IMR-90 (cell line): ENCODE results near the gene KDM2B. TPM values are rescaled to one million over a fixed set of nuclear protein-coding genes. Genes with fewer than 3 reads are reported as not detected.

Experiments used
- ATAC-seq: fragments of 200-7000 bp; cut with Tn5 transposase; 2 replicates; pipeline ENCODE4 v1.9.1; 2020; ENCODE audit warnings: low read depth, mild to moderate bottlenecking, moderate library complexity
- BruUV-seq: library from RNA; stranded (reverse); fragments of 400-500 nt; replicated peaks from 2 replicates; lab custom pipeline; 2021; lab: Mats Ljungman, UMichigan
- CTCF ChIA-PET: fragments of 300-600 bp; formaldehyde crosslinking; extraction: SDS; loops from one replicate; lab custom pipeline; 2021; ENCODE audit warnings: antibody characterized with exemption; lab: Yijun Ruan, JAX
- POLR2A ChIA-PET: fragments of 300-600 bp; sonication (Branson Sonifier 250); formaldehyde crosslinking; loops from one replicate; lab custom pipeline; 2022; ENCODE audit warnings: antibody characterized with exemption; ENCODE audit not compliant: unreplicated experiment; lab: Charles Lee
- DNase-seq: peaks from one replicate; pipeline ENCODE4 v3.0.0; 2013
- H2AFZ ChIP-seq: replicated peaks from 2 replicates; pipeline ENCODE3; 2013; ENCODE audit warnings: low read length, mild to moderate bottlenecking; ENCODE audit not compliant: poor library complexity
- H2AK5ac ChIP-seq: 2 replicates; pipeline ENCODE4 v1.6.1; 2013; ENCODE audit warnings: low read depth, low read length, inconsistent platforms
- H2AK9ac ChIP-seq: replicated peaks from 2 replicates; pipeline ENCODE3; 2013; ENCODE audit warnings: mild to moderate bottlenecking, low read depth, low read length, moderate library complexity; ENCODE audit not compliant: poor library complexity
- H2BK120ac ChIP-seq: 2 replicates; pipeline ENCODE4 v1.6.1; 2013; ENCODE audit warnings: low read depth, low read length, inconsistent platforms
- H2BK15ac ChIP-seq: 3 replicates; pipeline ENCODE4 v1.6.1; 2013; ENCODE audit warnings: low read depth, low read length, inconsistent platforms
- H2BK20ac ChIP-seq: 2 replicates; pipeline ENCODE4 v1.6.1; 2013; ENCODE audit warnings: low read depth, mild to moderate bottlenecking, inconsistent platforms, low read length, moderate library complexity
- H2BK5ac ChIP-seq: 2 replicates; pipeline ENCODE4 v1.6.1; 2013; ENCODE audit warnings: mild to moderate bottlenecking, low read depth, low read length, inconsistent platforms; ENCODE audit not compliant: poor library complexity, severe bottlenecking
- H3K14ac ChIP-seq: replicated peaks from 2 replicates; pipeline ENCODE4 v1.6.1; 2013; ENCODE audit warnings: low read depth, low read length, inconsistent platforms
- H3K18ac ChIP-seq: 2 replicates; pipeline ENCODE4 v1.6.1; 2013; ENCODE audit warnings: low read depth, low read length, control low read depth
- H3K23ac ChIP-seq: 2 replicates; pipeline ENCODE4 v1.6.1; 2013; ENCODE audit warnings: low read depth, low read length, inconsistent platforms
- H3K27ac ChIP-seq: 2 replicates; pipeline ENCODE4 v1.5.1; 2013; ENCODE audit warnings: mild to moderate bottlenecking, control low read depth, low read length; ENCODE audit not compliant: insufficient read depth
- H3K27me3 ChIP-seq: 2 replicates; pipeline ENCODE4 v1.6.1; 2013; ENCODE audit warnings: low read length; ENCODE audit not compliant: control insufficient read depth, insufficient read depth
- H3K36me3 ChIP-seq: 2 replicates; pipeline ENCODE4 v1.6.1; 2013; ENCODE audit warnings: low read length, mixed read lengths; ENCODE audit not compliant: control insufficient read depth, insufficient read depth
- H3K4ac ChIP-seq: 2 replicates; pipeline ENCODE4 v1.6.1; 2013; ENCODE audit warnings: low read depth, low read length, inconsistent platforms
- H3K4me1 ChIP-seq: 2 replicates; pipeline ENCODE4 v1.6.1; 2013; ENCODE audit warnings: low read length, mixed read lengths; ENCODE audit not compliant: control insufficient read depth, insufficient read depth
- H3K4me2 ChIP-seq: 2 replicates; pipeline ENCODE4 v1.6.1; 2013; ENCODE audit warnings: low read depth, mild to moderate bottlenecking, control low read depth, low read length, moderate library complexity
- H3K4me3 ChIP-seq: 2 replicates; pipeline ENCODE4 v1.5.1; 2013; ENCODE audit warnings: low read depth, mild to moderate bottlenecking, control low read depth, low read length, moderate library complexity; ENCODE audit not compliant: insufficient read depth
- H3K56ac ChIP-seq: 2 replicates; pipeline ENCODE4 v1.6.1; 2013; ENCODE audit warnings: low read length, inconsistent platforms; ENCODE audit not compliant: insufficient read depth; ENCODE audit errors: extremely low read depth
- H3K79me1 ChIP-seq, 2 experiments: 2 replicates each; pipeline ENCODE4 v1.6.1; 2013; ENCODE audit warnings: low read length in 2 of 2, inconsistent platforms in 1 of 2, low read depth in 1 of 2
- H3K9ac ChIP-seq: 2 replicates; pipeline ENCODE4 v1.6.1; 2013; ENCODE audit warnings: low read depth, low read length, control low read depth
- H3K9me1 ChIP-seq: 2 replicates; pipeline ENCODE4 v1.6.1; 2013; ENCODE audit warnings: low read length, inconsistent platforms; ENCODE audit not compliant: insufficient read depth
- H3K9me3 ChIP-seq: 2 replicates; pipeline ENCODE4 v1.6.1; 2013; ENCODE audit warnings: low read length; ENCODE audit not compliant: control insufficient read depth, insufficient read depth
- H4K20me1 ChIP-seq: 2 replicates; pipeline ENCODE4 v1.6.1; 2013; ENCODE audit warnings: low read length, inconsistent platforms; ENCODE audit not compliant: insufficient read depth
- H4K5ac ChIP-seq: 2 replicates; pipeline ENCODE4 v1.6.1; 2013; ENCODE audit warnings: mild to moderate bottlenecking, low read depth, low read length, control low read depth
- H4K8ac ChIP-seq, 2 experiments: 2 replicates each; pipeline ENCODE4 v1.6.1; 2013; ENCODE audit warnings: low read depth in 2 of 2, low read length in 2 of 2, control low read depth in 1 of 2, inconsistent platforms in 1 of 2
- H4K91ac ChIP-seq: 2 replicates; pipeline ENCODE4 v1.6.1; 2013; ENCODE audit warnings: low read depth, low read length, inconsistent platforms; ENCODE audit not compliant: insufficient read depth
- MAZ ChIP-seq: IDR thresholded peaks from 2 replicates; pipeline ENCODE4 v1.6.1; 2012; ENCODE audit warnings: low read depth, mild to moderate bottlenecking, low read length, improper control_type of control experiment, moderate library complexity, borderline replicate concordance
- NFE2L2 ChIP-seq: fragments of 150-350 bp; IDR thresholded peaks from 2 replicates; pipeline ENCODE4 v1.6.1; 2016; ENCODE audit warnings: low read depth, mild to moderate bottlenecking, low read length
- RFX5 ChIP-seq: IDR thresholded peaks from 2 replicates; pipeline ENCODE4 v1.8.0; 2012; ENCODE audit warnings: low read depth, mild to moderate bottlenecking, low read length, moderate library complexity
- WGBS, 2 experiments: methylation state at CpG; one replicate each; pipeline versions ENCODE4 v1.1.5 to v1.1.7; 2013; ENCODE audit warnings: missing lambda C conversion rate in 2 of 2; ENCODE audit not compliant: insufficient read length in 1 of 2; ENCODE audit errors: extremely low coverage in 2 of 2; 5-methylcytosine and 5-hydroxymethylcytosine counted together
- dilution Hi-C: fragments of 300-500 bp; cut with HindIII; formaldehyde crosslinking; loops from one replicate; pipeline ENCODE4 v1.14.3; 2018; ENCODE audit warnings: low sequenced_read_pairs; ENCODE audit not compliant: unreplicated experiment
- in situ Hi-C: fragments of 300-500 bp; cut with MboI; formaldehyde crosslinking; loops from 3 replicates; pipeline ENCODE4 v1.14.3; 2019; ENCODE audit warnings: low sequenced_read_pairs, inconsistent platforms, mixed read lengths
- intact Hi-C: fragments of 100-400 bp; cut with micrococcal nuclease; formaldehyde crosslinking; loops from 2 replicates; pipeline ENCODE4 v1.10.0; 2022
- polyA plus RNA-seq, 3 experiments: library from polyadenylated mRNA; depleted of rRNA; stranded (reverse); fragments of >200 nt; gene quantifications; 2 replicates each; pipeline ENCODE4 v1.2.3, GENCODE V29; 2012; ENCODE audit warnings: low replicate concordance in 1 of 3
- total RNA-seq: library from RNA; depleted of rRNA; stranded (reverse); fragments of >200 nt; gene quantifications from 2 replicates; pipeline ENCODE4 v1.2.3, GENCODE V29; 2012
- TF ChIP-seq, protein P1 (sequence below): conservative IDR thresholded peaks from 2 replicates; pipeline ENCODE4 v1.5.1; 2012; ENCODE audit warnings: mild to moderate bottlenecking, low read depth, low read length, improper control_type of control experiment

KDM2B gene
- total and polyA plus RNA-seq, 2 of the 4 experiments (the other 2 are of a cell fraction): 22.6 to 24.2 TPM

DNA sequence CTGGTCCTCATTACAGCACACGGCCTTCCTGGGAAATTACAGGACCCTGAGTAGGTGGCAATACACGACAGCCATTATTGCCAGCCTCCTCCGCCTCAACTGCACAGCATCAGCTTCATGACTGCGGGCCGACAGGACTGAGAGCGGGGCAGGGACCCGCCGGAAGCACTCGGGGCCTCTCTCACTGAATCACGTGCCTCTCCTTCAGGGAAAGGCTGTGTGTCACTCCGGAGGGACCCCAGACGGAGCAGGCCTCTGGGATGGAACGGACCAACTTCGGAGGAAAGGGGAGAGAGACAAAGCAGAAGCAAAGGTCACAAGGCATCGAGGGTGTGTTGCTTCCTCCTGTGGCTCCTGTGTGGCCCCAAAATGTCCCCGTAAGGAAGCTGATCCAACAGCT, 90.9 kb downstream of the KDM2B start:
- 86% methylated on average over 11 of the region's 16 CpGs; no CpG with 5 or more reads in 1 of the 2 experiments for WGBS, 2 experiments
- Histone ChIP-seq H2BK20ac (no peak overlapping the region), H3K9ac (no peak overlapping the region), H3K9me3 (no peaks in the 10 kb centered on the region), H3K56ac (no peak overlapping the region), H2AK9ac (no peak overlapping the region), H3K14ac (no peak overlapping the region), H2BK15ac (no peak overlapping the region), H3K18ac (no peak overlapping the region), H2AK5ac (no peak overlapping the region), H3K36me3 (peaks cover 4% of the 10 kb centered on the region; the same call in 1 of the 2 replicates), H2BK5ac (no peak overlapping the region), H3K27me3 (no peaks in the 10 kb centered on the region), H4K5ac (no peak overlapping the region), H3K4me3 (no peak overlapping the region), H3K79me1 (peaks cover 0 to 19% of the 10 kb centered on the region in 2 experiments; a peak in 2 of 4 replicates), H3K23ac (no peak overlapping the region), H3K4me1 (no peaks in the 10 kb centered on the region), H3K4ac (no peak overlapping the region), H3K27ac (no peak overlapping the region), H2AFZ (no peak overlapping the region), H4K20me1 (peaks cover 4% of the 10 kb centered on the region; the same call in 1 of the 2 replicates), H4K91ac (no peak overlapping the region), H3K9me1 (peaks cover 9% of the 10 kb centered on the region; the same call in 1 of the 2 replicates), H3K4me2 (no peak overlapping the region), H2BK120ac (no peak overlapping the region), H4K8ac (no peak overlapping the region)
- no peak for DNase-seq
- no peak for TF ChIP-seq NFE2L2
- no peak for TF ChIP-seq RFX5
- TF ChIP-seq, protein P1, sequence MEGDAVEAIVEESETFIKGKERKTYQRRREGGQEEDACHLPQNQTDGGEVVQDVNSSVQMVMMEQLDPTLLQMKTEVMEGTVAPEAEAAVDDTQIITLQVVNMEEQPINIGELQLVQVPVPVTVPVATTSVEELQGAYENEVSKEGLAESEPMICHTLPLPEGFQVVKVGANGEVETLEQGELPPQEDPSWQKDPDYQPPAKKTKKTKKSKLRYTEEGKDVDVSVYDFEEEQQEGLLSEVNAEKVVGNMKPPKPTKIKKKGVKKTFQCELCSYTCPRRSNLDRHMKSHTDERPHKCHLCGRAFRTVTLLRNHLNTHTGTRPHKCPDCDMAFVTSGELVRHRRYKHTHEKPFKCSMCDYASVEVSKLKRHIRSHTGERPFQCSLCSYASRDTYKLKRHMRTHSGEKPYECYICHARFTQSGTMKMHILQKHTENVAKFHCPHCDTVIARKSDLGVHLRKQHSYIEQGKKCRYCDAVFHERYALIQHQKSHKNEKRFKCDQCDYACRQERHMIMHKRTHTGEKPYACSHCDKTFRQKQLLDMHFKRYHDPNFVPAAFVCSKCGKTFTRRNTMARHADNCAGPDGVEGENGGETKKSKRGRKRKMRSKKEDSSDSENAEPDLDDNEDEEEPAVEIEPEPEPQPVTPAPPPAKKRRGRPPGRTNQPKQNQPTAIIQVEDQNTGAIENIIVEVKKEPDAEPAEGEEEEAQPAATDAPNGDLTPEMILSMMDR: no peak
- TF ChIP-seq MAZ: no peak
- intact Hi-C loops (no loop called here), dilution Hi-C loops (no loop called here), in situ Hi-C loops (loop anchor here (5.0 kb wide), 1 partner anchor 177 kb away; the partner anchor contains the start of gene MORN3)
- no peak for ATAC-seq
- CTCF ChIA-PET: interaction anchor here (0.7 to 1.0 kb wide), 2 partner anchors 11 to 179 kb away, joined by 4 read pairs; partner anchors contain the start of gene MORN3
- no TSS peak for BruUV-seq
- POLR2A ChIA-PET: no interaction called here
